Epithelial cell of esophagus (primary cell): ENCODE measurements around the gene PCGF2.
A peak's percentile ranks its signal among the peaks of the same experiment; 100 is the strongest.

Source experiments
- DNase-seq: peaks from one replicate; pipeline ENCODE4 v3.0.0; 2010; ENCODE audit warnings: low read depth
- H3K4me3 ChIP-seq: 2 replicates; pipeline ENCODE4 v1.5.1; 2011; ENCODE audit warnings: mild to moderate bottlenecking, low read length, control low read depth
- TF ChIP-seq, protein P1 (sequence below): IDR thresholded peaks from 2 replicates; pipeline ENCODE4 v1.5.1; 2011; ENCODE audit warnings: low read depth, mild to moderate bottlenecking, low read length, control low read depth, inconsistent platforms; ENCODE audit not compliant: insufficient read depth; ENCODE audit errors: missing control alignments

The PCGF2 gene

GRCh38 chr17:38698760-38699159 lies 49.4 kb downstream of the PCGF2 start:
- no peak for DNase-seq
- H3K4me3 ChIP-seq = no peak overlapping the region
- TF ChIP-seq, protein P1, sequence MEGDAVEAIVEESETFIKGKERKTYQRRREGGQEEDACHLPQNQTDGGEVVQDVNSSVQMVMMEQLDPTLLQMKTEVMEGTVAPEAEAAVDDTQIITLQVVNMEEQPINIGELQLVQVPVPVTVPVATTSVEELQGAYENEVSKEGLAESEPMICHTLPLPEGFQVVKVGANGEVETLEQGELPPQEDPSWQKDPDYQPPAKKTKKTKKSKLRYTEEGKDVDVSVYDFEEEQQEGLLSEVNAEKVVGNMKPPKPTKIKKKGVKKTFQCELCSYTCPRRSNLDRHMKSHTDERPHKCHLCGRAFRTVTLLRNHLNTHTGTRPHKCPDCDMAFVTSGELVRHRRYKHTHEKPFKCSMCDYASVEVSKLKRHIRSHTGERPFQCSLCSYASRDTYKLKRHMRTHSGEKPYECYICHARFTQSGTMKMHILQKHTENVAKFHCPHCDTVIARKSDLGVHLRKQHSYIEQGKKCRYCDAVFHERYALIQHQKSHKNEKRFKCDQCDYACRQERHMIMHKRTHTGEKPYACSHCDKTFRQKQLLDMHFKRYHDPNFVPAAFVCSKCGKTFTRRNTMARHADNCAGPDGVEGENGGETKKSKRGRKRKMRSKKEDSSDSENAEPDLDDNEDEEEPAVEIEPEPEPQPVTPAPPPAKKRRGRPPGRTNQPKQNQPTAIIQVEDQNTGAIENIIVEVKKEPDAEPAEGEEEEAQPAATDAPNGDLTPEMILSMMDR = no peak

DNA sequence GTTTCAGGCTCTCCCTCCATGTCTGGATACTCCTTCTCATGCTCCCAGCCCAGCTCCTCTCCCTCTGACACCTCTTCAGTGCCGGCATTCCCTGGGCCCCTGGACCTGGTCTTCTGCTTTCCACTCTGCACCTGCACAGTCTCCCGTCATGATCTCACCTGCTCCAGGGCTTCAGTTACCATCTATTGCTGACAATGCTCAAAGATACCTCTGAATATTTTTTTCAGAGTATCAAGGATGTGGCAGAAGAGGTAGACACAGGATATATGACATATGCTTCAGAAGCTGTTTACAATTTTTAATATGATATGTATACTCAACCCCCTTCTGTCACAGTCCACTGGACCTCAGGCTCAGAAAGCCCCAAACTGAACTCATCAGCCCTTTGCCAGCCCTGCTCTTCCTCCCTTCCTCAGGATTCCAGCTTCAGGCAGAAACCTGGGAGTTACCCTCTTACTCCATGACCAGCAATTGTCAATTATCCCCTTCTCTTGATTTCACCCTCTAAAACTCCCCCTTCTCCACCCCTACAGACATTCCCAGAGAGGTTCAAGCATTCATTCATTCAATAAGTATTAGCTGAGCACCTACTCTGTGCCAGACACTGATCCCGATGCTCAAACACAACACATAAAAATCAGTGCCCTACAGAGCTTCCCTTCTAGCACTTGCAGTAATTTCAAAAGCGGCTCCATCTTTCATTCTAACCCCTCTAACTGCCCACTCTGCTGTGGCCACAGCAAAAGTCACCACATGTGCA lies 50.9 kb downstream of the PCGF2 start:
- TF ChIP-seq, protein P1 = no peak
- no peak for DNase-seq
- no peak overlapping the region for H3K4me3 ChIP-seq

- H3K4me3 ChIP-seq = no peak overlapping the region
- TF ChIP-seq, protein P1 = no peak
- DNase-seq = no peak
Measured at GRCh38 chr17:38693700-38694329, 54.3 kb downstream of the PCGF2 start.

DNA sequence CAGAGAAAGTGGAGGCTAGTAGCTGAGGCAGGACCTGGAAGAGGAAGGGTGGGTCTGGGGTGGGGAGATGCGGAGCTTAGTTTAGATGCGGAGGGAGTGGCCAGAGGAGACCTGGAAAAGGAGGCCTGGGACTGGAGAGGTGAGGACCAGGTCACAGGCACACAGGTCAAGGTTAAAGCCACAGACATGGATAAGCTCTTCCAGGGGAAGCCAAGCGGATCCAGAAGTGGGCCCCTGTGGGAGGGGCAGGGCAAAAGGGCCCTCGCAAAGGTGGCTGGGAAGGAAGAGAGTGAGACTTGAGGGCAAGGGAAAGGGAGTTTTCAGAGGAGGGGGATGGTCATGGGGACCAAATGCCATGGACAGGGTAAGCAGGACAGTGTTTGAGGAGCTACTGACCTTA lies 57.0 kb downstream of the PCGF2 start:
- TF ChIP-seq, protein P1 = no peak
- DNase-seq = no peak
- no peak overlapping the region for H3K4me3 ChIP-seq

DNA sequence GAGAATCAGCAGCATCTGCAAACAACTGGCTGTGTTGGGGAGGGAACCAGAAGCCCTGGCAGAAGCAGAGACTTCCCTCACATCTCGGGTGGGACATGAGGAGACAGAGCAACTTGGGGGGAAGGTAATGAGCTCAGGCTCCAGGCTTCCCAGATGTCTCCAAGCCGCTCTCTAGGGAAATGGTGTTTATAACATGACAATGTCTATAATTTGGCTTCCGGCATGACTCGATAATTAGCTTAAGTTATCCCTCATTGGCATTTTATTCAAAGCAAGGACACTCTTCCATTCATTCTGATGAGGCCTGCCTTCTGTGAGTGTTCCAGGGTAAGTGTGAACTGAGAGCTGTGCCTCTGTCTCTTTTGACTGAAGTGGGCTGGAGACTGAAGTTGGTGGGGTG lies 57.8 kb downstream of the PCGF2 start:
- no peak overlapping the region for H3K4me3 ChIP-seq

GRCh38 chr17:38687286-38687685 lies 60.9 kb downstream of the PCGF2 start:
- TF ChIP-seq, protein P1 = no peak
- no peak overlapping the region for H3K4me3 ChIP-seq
- peak; percentile 60 for DNase-seq

More for the DNA sequence above, 57.8 kb downstream of the PCGF2 start:
- no peak for DNase-seq
- TF ChIP-seq, protein P1 = no peak
